AG09319 (cell line): ENCODE measurements around the gene TBC1D3K.
"Not testable (repeated sequence)": the region's sequence is repeated elsewhere in the genome, so short reads cannot be mapped to it uniquely, and the experiment has no call there.

Experiments used
- DNase-seq: peaks from one replicate; pipeline ENCODE4 v3.0.0-alpha.2; 2010; ENCODE audit warnings: low read depth; ENCODE audit errors: extremely low read depth
- TF ChIP-seq, protein P1 (sequence below): IDR thresholded peaks from 2 replicates; pipeline ENCODE4 v1.5.1; 2011; ENCODE audit warnings: low read depth, mild to moderate bottlenecking, inconsistent platforms, low read length, moderate library complexity

The TBC1D3K gene

DNA sequence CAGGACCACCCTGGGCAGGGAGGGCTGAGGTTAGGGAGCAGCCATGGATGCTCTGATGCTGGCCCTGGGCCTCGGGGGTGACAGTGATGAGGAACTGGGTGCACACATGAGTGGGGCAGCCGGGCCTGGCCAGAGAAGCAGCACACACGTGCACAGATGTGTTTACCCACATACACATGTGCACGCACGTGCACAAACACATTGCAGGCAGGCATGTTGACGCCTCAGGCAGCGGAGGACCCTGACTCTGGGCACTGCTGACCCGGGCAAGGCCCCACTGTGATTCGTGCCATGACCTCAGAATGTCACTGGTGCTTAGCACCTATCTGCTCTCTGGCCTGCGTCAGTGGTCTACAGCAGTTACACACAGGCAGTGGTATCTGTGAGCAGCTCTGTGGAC lies at the start of gene TBC1D3K:
TBC1D3K (plus strand) TSS at position 301 of the 400 bp plus-strand sequence. CDS start 1,585 bp downstream, outside the sequence.
- DNase-seq = not testable (repeated sequence)

DNA sequence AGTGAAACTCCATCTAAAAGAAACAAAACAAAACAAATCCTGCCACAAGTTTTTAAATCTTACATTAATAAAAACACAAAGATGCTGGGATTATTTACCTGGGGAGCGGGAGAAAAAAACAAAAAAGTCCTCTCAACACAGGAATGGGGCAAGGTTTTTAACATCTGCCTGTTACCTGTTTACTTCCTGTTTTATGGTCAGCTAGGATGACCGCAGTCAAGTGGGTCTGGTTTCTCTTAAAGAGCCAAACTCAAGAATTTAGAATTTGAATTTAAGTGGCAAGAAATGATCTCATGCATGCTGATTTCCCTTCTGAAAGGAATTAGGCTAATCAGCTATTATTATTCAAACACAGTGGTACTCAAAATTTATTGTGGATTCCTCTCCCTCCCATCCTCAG lies 39.7 kb upstream of the TBC1D3K start:
- TF ChIP-seq, protein P1, sequence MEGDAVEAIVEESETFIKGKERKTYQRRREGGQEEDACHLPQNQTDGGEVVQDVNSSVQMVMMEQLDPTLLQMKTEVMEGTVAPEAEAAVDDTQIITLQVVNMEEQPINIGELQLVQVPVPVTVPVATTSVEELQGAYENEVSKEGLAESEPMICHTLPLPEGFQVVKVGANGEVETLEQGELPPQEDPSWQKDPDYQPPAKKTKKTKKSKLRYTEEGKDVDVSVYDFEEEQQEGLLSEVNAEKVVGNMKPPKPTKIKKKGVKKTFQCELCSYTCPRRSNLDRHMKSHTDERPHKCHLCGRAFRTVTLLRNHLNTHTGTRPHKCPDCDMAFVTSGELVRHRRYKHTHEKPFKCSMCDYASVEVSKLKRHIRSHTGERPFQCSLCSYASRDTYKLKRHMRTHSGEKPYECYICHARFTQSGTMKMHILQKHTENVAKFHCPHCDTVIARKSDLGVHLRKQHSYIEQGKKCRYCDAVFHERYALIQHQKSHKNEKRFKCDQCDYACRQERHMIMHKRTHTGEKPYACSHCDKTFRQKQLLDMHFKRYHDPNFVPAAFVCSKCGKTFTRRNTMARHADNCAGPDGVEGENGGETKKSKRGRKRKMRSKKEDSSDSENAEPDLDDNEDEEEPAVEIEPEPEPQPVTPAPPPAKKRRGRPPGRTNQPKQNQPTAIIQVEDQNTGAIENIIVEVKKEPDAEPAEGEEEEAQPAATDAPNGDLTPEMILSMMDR = no peak
- no peak for DNase-seq

DNA sequence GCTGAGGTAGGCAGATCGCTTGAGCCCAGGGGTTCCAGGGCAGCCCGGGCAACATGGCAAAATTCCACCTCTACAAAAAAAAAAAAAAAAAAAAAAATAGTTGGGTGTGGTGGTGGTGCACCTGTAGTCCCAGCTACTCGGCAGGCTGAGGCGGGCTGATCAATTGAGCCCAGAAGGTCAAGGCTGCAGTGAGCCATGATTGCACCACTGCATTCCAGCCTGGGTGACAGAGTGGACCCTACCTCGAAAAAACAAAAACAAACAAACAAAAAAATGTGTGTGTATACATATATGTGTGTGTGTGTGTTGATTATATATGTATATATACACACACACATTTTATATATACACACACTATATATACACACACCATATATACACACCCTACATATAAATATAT lies 39.1 kb upstream of the TBC1D3K start:
- no peak for DNase-seq
- TF ChIP-seq, protein P1 = no peak

DNA sequence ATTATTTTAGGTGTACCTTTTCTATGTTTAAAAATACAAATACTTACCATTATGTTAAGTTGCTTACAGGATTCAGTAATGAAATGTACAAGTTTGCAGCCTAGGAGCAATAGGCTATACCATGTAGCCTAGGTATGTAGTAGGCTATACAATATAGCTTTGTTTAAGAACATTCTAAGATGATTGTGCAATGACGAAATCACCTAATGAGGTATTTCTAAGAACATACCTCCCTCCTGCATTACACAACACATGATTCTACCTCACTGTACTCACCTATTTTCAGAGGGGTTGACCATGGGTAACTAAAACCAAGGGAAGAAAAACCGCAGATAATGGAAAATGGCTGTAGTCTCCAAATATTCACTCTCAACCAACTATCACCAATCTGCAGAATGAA lies 35.3 kb upstream of the TBC1D3K start:
- DNase-seq = no peak
- TF ChIP-seq, protein P1 = no peak

DNA sequence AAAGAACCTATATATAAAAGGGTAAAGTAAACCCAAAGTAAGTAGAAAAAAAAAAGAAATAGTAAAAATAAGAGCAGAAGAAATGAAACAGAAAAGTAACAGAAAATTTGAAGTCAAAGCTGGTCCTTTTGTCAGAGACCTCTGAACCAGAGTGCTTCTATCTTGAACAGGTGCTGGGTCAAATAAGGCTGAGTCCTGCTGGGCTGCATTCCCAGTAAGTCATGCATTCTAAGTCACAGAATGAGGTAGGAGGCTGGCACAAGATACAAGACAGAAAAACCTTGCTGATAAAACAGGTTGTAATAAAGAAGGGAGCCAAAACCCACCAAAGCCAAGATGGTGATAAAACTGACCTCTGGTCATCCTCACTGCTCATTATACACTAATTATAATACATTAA lies 27.3 kb upstream of the TBC1D3K start:
- DNase-seq = not testable (repeated sequence)
